HUES6 (cell line): ENCODE data around the gene SDK1.

Experiments used
- H3K27ac ChIP-seq: 2 replicates; pipeline ENCODE4 v1.7.0; 2013; ENCODE audit warnings: low read depth, mild to moderate bottlenecking, low read length, inconsistent platforms
- H3K27me3 ChIP-seq: 2 replicates; pipeline ENCODE4 v1.6.1; 2013; ENCODE audit warnings: low read length; ENCODE audit not compliant: control insufficient read depth, insufficient read depth
- H3K36me3 ChIP-seq: 2 replicates; pipeline ENCODE4 v1.6.1; 2013; ENCODE audit warnings: low read length; ENCODE audit not compliant: control insufficient read depth, insufficient read depth
- H3K4me1 ChIP-seq: 2 replicates; pipeline ENCODE4 v1.6.1; 2013; ENCODE audit warnings: low read length; ENCODE audit not compliant: control insufficient read depth, insufficient read depth
- H3K4me3 ChIP-seq: 2 replicates; pipeline ENCODE4 v1.5.1; 2013; ENCODE audit warnings: low read depth, low read length
- H3K9ac ChIP-seq: one replicate; pipeline ENCODE4 v1.6.1; 2013; ENCODE audit warnings: mild to moderate bottlenecking, low read length
- H3K9me3 ChIP-seq: 2 replicates; pipeline ENCODE4 v1.6.1; 2013; ENCODE audit warnings: low read depth, low read length; ENCODE audit not compliant: control insufficient read depth, insufficient read depth

Gene SDK1

DNA sequence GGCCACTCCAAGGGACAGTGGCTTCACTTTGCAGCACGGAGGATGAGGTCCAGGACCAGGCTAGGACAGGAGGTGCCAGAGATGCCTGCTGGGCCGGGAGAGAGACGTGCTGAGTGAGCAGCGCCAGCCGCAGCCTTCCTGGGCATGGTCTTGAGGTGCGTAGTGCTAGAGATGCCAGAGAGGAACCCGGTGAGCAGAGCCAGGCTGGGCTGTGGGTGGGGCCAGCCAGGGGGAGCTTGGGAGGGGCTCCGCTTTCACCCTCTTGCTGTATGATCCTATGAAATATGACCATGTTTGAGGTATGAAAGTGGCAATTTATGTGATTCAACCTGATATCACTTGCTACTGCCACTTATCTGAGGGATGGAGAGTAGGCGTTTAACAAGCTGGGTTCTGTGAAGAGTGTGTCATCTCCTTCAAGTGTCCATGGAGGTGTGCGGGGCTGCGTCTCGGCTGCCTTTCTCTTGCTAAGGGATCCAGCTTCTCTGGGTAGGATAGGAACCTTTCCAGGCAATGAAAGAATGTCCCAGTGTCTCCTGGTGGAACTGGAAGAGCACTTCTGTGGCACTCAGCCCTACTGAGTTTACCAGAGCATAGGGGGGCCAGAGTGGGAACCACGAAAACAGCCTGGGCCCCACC, 862.6 kb downstream of the SDK1 start:
- Histone ChIP-seq H3K9me3 (no peaks in the 10 kb centered on the region), H3K36me3 (no peaks in the 10 kb centered on the region), H3K4me1 (peaks cover 5% of the 10 kb centered on the region; the same call in 1 of the 2 replicates), H3K27me3 (no peaks in the 10 kb centered on the region), H3K9ac (no peak overlapping the region), H3K27ac (no peak overlapping the region), H3K4me3 (no peak overlapping the region)

DNA sequence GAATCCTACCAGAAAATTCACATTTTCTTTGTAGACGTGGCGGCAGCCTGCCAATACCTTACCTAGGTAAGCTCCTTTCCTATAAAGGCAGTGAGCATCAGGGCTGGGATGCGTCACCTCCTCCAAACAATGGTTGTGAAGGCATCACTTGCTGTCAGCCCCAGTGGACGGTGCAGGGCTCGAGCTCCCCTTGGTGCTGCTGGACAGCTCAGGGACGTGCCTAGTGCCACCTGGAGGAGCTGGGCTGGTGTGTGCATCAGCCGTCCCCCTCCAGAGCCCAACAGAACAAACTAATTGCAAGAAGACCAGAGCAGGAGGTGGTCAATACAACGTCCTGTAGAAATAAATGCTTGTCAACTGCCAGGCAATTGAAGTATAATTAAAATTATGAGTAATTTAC, 863.5 kb downstream of the SDK1 start:
- Histone ChIP-seq H3K9me3 (no peaks in the 10 kb centered on the region), H3K4me3 (no peak overlapping the region), H3K27ac (no peak overlapping the region), H3K9ac (no peak overlapping the region), H3K27me3 (no peaks in the 10 kb centered on the region), H3K4me1 (peaks cover 5% of the 10 kb centered on the region; the same call in 1 of the 2 replicates), H3K36me3 (no peaks in the 10 kb centered on the region)

DNA sequence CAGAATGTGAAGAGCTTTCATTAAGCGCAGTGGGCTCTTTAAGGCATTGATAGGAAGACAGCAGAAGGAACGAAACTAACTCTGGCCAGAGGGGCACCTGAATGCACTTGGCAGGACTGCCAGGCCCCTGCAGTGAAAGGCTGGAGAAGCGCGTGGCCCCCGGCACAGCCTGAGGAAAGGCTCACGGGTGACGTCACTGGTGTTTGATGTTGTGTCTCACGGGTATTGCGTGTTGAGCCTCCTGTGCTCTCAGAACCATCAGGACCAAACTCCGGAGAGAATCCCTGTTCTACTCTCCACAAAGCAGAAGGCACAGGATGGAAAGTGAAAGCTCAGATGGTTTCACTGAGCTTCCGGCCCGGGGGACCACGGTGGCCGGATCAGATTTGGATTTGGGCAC, 865.3 kb downstream of the SDK1 start:
- H3K4me3 ChIP-seq = no peak overlapping the region
- H3K4me1 ChIP-seq = peaks cover 5% of the 10 kb centered on the region; the same call in 1 of the 2 replicates
- no peak overlapping the region for H3K9ac ChIP-seq
- no peak overlapping the region for H3K27ac ChIP-seq
- no peaks in the 10 kb centered on the region for H3K36me3 ChIP-seq
- no peaks in the 10 kb centered on the region for H3K9me3 ChIP-seq
- H3K27me3 ChIP-seq = no peaks in the 10 kb centered on the region

DNA sequence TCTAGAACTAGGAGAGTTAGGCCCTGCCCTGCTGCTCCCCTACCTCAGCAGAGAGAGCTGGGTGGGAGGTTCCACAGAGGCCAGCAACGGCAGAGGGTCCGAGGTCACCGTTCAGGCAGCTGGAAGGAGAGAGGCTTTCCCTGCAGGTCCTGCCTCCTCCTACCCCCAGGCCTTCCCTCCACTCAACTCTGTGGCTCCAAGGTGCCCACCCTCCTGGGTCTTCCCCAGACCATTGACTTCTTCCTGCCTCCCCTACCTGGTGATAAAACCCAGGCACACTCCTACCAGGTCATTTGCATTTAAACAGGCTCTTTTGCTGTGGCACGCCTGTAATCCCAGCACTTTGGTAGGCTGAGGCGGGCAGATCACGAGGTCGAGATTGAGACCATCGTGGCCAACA, 865.8 kb downstream of the SDK1 start:
- Histone ChIP-seq H3K9me3 (no peaks in the 10 kb centered on the region), H3K4me3 (no peak overlapping the region), H3K4me1 (peaks cover 5% of the 10 kb centered on the region; the same call in 1 of the 2 replicates), H3K27ac (no peak overlapping the region), H3K27me3 (no peaks in the 10 kb centered on the region), H3K36me3 (no peaks in the 10 kb centered on the region), H3K9ac (no peak overlapping the region)

DNA sequence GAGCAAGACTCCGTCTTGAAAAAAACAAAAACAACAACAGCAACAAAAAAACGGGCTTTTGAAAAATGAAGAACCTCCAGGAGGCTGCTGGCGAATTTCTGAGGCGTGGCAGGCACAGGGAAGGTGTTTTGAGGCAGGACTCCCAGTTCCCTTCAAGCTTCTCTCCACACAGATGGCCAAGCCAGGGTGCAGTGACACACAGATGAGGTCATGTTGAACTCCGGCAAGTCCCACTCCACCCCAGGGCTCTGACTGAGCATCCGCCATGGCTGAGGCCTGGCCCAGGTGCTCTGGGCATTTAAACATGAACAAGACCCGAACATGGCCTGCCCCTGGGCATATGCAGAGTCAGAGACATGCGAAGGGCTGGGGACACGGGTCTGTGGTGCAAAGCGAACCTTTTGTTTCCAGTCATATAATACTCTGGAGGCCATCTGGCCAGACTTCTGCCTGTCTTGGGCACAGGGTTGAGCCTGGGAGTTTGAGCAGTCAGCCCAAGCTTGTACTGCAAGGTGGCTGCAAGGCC, 866.4 kb downstream of the SDK1 start:
- H3K27me3 ChIP-seq = no peaks in the 10 kb centered on the region
- H3K9ac ChIP-seq = no peak overlapping the region
- peaks cover 5% of the 10 kb centered on the region; the same call in 1 of the 2 replicates for H3K4me1 ChIP-seq
- H3K36me3 ChIP-seq = no peaks in the 10 kb centered on the region
- H3K9me3 ChIP-seq = no peaks in the 10 kb centered on the region
- no peak overlapping the region for H3K4me3 ChIP-seq
- H3K27ac ChIP-seq = no peak overlapping the region

DNA sequence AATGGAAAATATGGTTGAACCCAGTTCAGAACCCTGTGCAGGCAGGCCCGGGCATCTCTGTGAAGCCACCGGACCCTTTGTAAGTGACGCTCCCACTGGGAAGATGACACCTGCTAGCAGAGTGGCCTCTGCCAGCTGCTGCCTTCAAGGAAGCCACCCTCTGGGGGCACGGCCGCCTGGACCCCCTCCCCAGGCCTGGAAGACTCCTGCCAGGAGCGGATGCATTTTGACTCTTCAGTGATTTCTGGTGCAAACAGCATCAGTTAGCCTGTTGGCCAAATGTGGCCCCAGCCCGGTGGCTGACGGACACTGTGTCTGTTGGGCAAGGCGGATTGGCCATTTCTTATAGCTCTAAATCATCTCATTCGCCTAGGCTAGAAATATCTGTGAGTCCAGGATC, 867.0 kb downstream of the SDK1 start:
- Histone ChIP-seq H3K4me3 (no peak overlapping the region), H3K9ac (no peak overlapping the region), H3K27me3 (no peaks in the 10 kb centered on the region), H3K36me3 (no peaks in the 10 kb centered on the region), H3K4me1 (peaks cover 5% of the 10 kb centered on the region; the same call in 1 of the 2 replicates), H3K9me3 (no peaks in the 10 kb centered on the region), H3K27ac (no peak overlapping the region)

DNA sequence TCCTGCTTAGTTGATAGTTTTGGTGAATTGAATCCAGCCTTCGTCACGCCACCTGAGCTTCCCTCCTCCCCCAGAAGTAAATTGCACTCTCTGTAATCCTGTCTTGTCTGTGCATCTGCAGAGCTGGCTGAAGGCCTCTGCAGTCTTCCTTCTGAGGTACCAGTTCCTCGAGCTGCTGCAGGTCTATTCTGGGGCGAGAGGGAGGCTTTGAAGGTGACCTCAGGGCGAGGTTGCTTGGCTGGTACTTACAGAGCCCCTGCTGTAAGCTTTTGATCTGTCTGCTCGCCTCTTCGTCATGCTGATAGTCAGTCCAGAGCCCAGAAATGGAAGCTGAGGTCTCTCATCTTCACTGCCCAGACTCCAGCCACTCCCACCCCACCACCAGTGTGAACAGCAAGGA, 867.5 kb downstream of the SDK1 start:
- H3K9ac ChIP-seq = no peak overlapping the region
- H3K27ac ChIP-seq = no peak overlapping the region
- H3K36me3 ChIP-seq = no peaks in the 10 kb centered on the region
- no peaks in the 10 kb centered on the region for H3K27me3 ChIP-seq
- H3K9me3 ChIP-seq = no peaks in the 10 kb centered on the region
- H3K4me1 ChIP-seq = peaks cover 5% of the 10 kb centered on the region; the same call in 1 of the 2 replicates
- no peak overlapping the region for H3K4me3 ChIP-seq

DNA sequence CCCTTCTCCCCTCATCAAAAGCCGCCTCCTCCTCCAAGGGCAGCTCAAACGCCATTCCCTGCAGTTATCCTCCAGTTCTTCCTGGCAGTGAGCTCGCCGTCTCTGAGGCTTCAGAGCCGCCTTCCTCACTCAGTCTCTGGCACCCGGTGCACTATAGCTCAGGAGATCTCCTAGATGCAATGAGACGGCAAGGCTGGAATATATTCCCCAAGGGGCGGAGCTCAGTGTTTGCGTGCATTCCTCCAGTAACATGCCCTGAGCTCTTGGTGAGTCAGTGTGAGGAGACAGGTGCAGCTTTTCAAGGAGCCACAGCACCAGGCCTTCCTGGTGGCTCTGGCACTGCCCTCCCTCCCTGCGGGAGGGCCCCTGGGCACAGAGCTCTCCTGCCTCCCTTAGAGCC, 868.4 kb downstream of the SDK1 start:
- Histone ChIP-seq H3K36me3 (no peaks in the 10 kb centered on the region), H3K4me3 (no peak overlapping the region), H3K27ac (no peak overlapping the region), H3K9me3 (no peaks in the 10 kb centered on the region), H3K27me3 (no peaks in the 10 kb centered on the region), H3K4me1 (peaks cover 5% of the 10 kb centered on the region; the same call in 1 of the 2 replicates), H3K9ac (no peak overlapping the region)

DNA sequence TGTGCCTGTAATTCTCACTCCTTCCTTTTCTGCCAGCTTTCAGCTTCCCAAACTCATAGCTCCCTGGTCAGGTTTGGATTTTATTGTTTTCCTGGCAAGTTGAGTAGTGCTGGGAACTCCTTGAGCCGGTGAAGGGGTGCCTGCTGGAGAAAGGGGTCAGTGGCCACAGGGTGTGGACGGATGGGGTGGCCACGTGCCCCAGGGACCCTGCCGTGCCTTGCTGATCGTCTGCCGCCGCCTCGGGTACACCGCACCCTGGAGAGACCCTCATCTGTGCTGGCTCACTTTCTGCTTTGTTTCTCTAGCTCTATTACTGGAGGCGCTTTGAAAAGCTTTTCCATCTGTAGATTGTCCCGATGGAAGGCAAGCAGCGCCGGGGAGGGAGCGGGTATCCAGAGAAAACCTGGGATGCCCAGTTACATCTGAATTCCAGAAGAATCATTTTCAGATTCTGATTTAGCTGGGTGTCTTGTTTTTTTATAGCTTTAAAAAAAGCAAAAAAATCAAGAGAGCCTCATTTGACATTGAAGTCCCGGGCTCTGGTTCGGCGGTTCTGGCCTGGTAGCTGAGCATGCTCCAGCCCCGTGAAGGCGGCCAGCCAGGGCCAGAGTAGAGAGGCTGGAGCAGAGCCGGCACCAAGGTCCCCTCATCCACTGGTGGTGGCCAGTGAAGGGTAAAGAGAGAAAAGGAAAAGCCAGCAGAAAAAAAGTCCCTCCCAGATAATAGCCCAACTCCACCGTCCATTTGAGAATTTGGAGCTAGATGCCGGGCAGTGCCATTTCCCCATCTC, 870.1 kb downstream of the SDK1 start:
- Histone ChIP-seq H3K27me3 (no peaks in the 10 kb centered on the region), H3K27ac (no peak overlapping the region), H3K4me3 (no peak overlapping the region), H3K36me3 (no peaks in the 10 kb centered on the region), H3K9ac (no peak overlapping the region), H3K9me3 (no peaks in the 10 kb centered on the region), H3K4me1 (peaks cover 5% of the 10 kb centered on the region; the same call in 1 of the 2 replicates)

DNA sequence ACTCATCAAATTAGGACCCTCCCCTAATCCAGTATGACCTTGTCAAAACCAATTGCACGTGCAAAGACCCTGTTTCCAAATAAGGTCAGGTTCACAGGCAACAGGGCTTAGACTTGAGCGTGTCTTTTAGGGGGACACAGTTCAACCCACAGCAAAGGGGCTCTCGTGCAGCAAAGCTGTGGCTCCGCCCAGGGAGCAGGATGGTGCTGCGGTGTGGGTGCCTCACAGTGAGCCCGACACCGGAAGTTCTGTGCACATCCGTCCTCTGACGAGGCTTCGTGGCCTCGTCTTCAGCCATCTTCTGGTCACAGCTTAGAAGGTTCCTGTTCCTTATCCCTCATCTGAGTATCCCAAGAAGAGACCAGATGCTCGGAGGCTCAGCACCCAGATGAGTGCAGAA, 871.8 kb downstream of the SDK1 start:
- H3K4me3 ChIP-seq = no peak overlapping the region
- H3K27me3 ChIP-seq = no peaks in the 10 kb centered on the region
- H3K4me1 ChIP-seq = no peaks in the 10 kb centered on the region
- no peak overlapping the region for H3K9ac ChIP-seq
- H3K9me3 ChIP-seq = peaks cover 3% of the 10 kb centered on the region; the same call in 1 of the 2 replicates
- H3K36me3 ChIP-seq = no peaks in the 10 kb centered on the region
- H3K27ac ChIP-seq = no peak overlapping the region

DNA sequence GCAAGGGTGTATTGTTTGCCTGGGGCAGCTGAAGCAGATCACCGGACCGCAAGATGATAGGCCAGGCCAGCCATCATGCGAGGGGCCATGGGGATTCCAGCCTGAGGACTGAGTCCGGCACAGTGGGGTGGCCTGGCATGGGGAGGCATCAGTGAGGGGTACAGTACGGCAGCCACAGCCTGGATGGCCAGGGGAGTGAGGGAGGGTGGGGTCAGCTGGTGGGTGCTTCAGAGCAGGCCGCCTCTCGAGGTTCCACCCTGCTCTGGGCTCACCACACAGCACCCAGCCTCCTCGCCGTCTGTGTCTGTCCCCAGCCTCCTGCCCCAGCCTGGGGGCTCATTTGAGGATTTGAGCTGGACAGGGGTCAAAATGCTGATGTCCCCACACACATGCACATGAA, 872.6 kb downstream of the SDK1 start:
- no peak overlapping the region for H3K9ac ChIP-seq
- no peaks in the 10 kb centered on the region for H3K27me3 ChIP-seq
- H3K27ac ChIP-seq = no peak overlapping the region
- H3K4me3 ChIP-seq = no peak overlapping the region
- H3K4me1 ChIP-seq = no peaks in the 10 kb centered on the region
- peaks cover 10% of the 10 kb centered on the region; the same call in 1 of the 2 replicates for H3K9me3 ChIP-seq
- no peaks in the 10 kb centered on the region for H3K36me3 ChIP-seq
